ENCODE results near the gene CTNNA3.

The CTNNA3 gene

DNA sequence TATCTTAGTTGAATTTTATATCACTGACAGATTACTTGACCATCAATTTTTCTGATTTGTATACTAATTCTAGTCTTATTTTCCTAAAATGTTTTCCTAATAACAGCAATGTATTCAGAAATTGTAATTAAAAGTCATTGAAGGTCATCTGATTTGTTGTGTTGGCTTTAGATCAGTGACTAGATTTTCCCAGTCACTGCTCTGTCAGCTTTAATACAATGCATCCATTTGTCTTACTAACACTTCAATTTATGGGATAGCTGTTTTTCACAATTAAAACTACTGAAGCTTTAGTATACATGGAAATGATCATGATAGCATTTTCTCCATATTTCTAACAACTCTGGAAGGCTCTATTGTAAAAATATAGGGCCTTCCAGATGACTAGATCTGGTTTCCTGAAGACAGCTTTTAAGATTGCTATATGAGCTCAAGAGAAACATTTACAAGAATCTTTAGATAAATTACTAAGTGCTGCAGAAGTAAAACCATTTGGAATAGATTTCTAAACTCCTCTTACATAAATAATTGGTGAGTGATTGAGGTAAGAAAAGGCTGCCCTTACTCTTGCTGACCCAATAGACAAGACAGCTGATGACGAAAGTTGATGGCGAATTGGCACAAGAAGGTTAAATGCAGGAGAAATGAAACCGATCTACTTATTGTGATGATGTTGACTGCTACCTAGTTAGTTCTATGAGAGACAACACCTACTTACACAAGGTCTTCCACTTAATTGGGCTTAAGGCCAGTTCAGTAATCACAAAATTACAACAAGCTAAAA lies 696.0 kb downstream of the CTNNA3 start:
- Histone ChIP-seq H3K27ac (ENCODE audit: low read depth, low read length) (no peak overlapping the region), H3K9me3 (ENCODE audit: control insufficient read depth, insufficient read depth, low read length) (no peaks in the 10 kb centered on the region), H3K4me3 (ENCODE audit: low read length) (no peak overlapping the region), H4K20me1 (ENCODE audit: control insufficient read depth, insufficient read depth, low read depth, low read length) (no peaks in the 10 kb centered on the region), H3K4me2 (ENCODE audit: low read length) (no peak overlapping the region), H3K27me3 (ENCODE audit: control insufficient read depth, low read length) (no peaks in the 10 kb centered on the region), H3F3A (ENCODE audit: control insufficient read depth, insufficient read depth) (no peaks in the 10 kb centered on the region), H3K9me2 (replicated peaks; ENCODE audit: control insufficient read depth, low read length) (no peaks in the 10 kb centered on the region), H3K4me1 (ENCODE audit: control insufficient read depth, low read length) (no peaks in the 10 kb centered on the region), H3K79me2 (ENCODE audit: control insufficient read depth, low read length) (no peaks in the 10 kb centered on the region), H3K36me3 (ENCODE audit: control insufficient read depth, low read length) (no peaks in the 10 kb centered on the region)
- TF ChIP-seq, protein P1, sequence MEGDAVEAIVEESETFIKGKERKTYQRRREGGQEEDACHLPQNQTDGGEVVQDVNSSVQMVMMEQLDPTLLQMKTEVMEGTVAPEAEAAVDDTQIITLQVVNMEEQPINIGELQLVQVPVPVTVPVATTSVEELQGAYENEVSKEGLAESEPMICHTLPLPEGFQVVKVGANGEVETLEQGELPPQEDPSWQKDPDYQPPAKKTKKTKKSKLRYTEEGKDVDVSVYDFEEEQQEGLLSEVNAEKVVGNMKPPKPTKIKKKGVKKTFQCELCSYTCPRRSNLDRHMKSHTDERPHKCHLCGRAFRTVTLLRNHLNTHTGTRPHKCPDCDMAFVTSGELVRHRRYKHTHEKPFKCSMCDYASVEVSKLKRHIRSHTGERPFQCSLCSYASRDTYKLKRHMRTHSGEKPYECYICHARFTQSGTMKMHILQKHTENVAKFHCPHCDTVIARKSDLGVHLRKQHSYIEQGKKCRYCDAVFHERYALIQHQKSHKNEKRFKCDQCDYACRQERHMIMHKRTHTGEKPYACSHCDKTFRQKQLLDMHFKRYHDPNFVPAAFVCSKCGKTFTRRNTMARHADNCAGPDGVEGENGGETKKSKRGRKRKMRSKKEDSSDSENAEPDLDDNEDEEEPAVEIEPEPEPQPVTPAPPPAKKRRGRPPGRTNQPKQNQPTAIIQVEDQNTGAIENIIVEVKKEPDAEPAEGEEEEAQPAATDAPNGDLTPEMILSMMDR (IDR thresholded peaks at IDR 0.05; ENCODE audit: low read depth, low read length, poor library complexity, severe bottlenecking), result no peak
- no peak for TF ChIP-seq EZH2phosphoT487 (IDR thresholded peaks at IDR 0.05; ENCODE audit: borderline replicate concordance, low read length)

DNA sequence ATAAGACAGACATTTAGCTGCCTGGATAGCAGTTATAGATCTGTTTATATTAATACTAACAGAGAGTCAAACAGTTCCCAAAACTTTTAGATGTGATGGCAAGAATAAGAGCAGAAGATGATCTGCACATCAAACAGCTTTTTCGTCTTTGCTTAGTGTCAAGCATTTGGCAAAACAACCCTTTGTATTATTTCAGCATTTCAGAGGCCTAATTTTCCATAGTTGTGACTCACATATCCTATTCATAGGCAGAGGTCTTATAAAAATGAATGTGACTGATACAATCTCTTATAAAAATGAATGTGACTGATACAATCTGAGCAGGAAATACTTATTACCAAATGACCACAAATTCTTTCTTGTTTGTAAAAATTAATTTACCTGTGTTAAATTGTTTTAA lies 699.0 kb downstream of the CTNNA3 start:
- Histone ChIP-seq H3K36me3 (ENCODE audit: control insufficient read depth, low read length) (no peaks in the 10 kb centered on the region), H3K27me3 (ENCODE audit: control insufficient read depth, low read length) (no peaks in the 10 kb centered on the region), H3K9me3 (ENCODE audit: control insufficient read depth, insufficient read depth, low read length) (no peaks in the 10 kb centered on the region), H3K4me2 (ENCODE audit: low read length) (no peak overlapping the region), H3K79me2 (ENCODE audit: control insufficient read depth, low read length) (no peaks in the 10 kb centered on the region), H3K4me1 (ENCODE audit: control insufficient read depth, low read length) (no peaks in the 10 kb centered on the region), H3K4me3 (ENCODE audit: low read length) (no peak overlapping the region), H3F3A (ENCODE audit: control insufficient read depth, insufficient read depth) (no peaks in the 10 kb centered on the region), H4K20me1 (ENCODE audit: control insufficient read depth, insufficient read depth, low read depth, low read length) (no peaks in the 10 kb centered on the region), H3K27ac (ENCODE audit: low read depth, low read length) (no peak overlapping the region), H3K9me2 (replicated peaks; ENCODE audit: control insufficient read depth, low read length) (no peaks in the 10 kb centered on the region)
- TF ChIP-seq, protein P1 (IDR thresholded peaks at IDR 0.05; ENCODE audit: low read depth, low read length, poor library complexity, severe bottlenecking), result no peak
- no peak for TF ChIP-seq EZH2phosphoT487 (IDR thresholded peaks at IDR 0.05; ENCODE audit: borderline replicate concordance, low read length)

DNA sequence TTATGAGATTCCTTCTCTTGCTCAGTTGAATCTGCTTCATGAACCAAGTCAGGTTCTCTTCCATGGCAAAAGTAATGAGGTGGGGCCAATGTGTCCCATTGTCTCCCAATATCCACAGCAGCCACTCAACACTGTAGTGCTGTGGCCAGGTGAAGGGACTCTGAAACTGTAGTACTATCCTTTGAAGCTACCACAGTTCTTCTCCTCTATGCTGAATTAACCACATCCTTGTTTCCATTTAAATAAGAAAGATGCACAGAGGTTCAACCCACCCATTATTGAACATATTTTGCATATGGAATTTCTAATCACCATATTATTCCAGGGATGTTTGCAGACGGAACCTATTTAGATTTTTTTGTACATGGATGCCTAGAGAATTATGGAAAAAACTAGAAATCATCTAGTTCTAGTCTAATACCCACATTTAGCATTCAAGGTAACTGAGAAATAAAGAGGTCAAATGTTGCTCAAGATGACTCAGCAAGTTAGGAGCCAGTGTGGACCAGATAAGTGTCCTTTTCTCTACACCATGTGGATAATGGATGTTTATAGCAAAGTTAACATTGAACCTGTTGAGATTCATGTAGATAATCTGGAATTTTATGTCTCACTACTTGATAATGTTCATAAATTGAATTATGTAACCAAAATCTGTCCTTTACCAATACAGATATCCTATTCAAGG lies 705.7 kb downstream of the CTNNA3 start:
- Histone ChIP-seq H3K9me3 (ENCODE audit: control insufficient read depth, insufficient read depth, low read length) (no peaks in the 10 kb centered on the region), H3K27me3 (ENCODE audit: control insufficient read depth, low read length) (no peaks in the 10 kb centered on the region), H4K20me1 (ENCODE audit: control insufficient read depth, insufficient read depth, low read depth, low read length) (no peaks in the 10 kb centered on the region), H3K9me2 (replicated peaks; ENCODE audit: control insufficient read depth, low read length) (no peaks in the 10 kb centered on the region), H3K27ac (ENCODE audit: low read depth, low read length) (no peak overlapping the region), H3K4me1 (ENCODE audit: control insufficient read depth, low read length) (no peaks in the 10 kb centered on the region), H3K36me3 (ENCODE audit: control insufficient read depth, low read length) (no peaks in the 10 kb centered on the region), H3K79me2 (ENCODE audit: control insufficient read depth, low read length) (no peaks in the 10 kb centered on the region), H3F3A (ENCODE audit: control insufficient read depth, insufficient read depth) (no peaks in the 10 kb centered on the region), H3K4me2 (ENCODE audit: low read length) (no peak overlapping the region), H3K4me3 (ENCODE audit: low read length) (no peak overlapping the region)
- TF ChIP-seq, protein P1 (IDR thresholded peaks at IDR 0.05; ENCODE audit: low read depth, low read length, poor library complexity, severe bottlenecking), result no peak
- TF ChIP-seq EZH2phosphoT487 (IDR thresholded peaks at IDR 0.05; ENCODE audit: borderline replicate concordance, low read length), result no peak

Data from DOHH2 (cell line).